EL (cell line): ENCODE results near the gene MAB21L3.

Source experiments
- DNase-seq: peaks from one replicate; pipeline ENCODE4 v3.0.0-alpha.2; 2016

The MAB21L3 gene

DNA sequence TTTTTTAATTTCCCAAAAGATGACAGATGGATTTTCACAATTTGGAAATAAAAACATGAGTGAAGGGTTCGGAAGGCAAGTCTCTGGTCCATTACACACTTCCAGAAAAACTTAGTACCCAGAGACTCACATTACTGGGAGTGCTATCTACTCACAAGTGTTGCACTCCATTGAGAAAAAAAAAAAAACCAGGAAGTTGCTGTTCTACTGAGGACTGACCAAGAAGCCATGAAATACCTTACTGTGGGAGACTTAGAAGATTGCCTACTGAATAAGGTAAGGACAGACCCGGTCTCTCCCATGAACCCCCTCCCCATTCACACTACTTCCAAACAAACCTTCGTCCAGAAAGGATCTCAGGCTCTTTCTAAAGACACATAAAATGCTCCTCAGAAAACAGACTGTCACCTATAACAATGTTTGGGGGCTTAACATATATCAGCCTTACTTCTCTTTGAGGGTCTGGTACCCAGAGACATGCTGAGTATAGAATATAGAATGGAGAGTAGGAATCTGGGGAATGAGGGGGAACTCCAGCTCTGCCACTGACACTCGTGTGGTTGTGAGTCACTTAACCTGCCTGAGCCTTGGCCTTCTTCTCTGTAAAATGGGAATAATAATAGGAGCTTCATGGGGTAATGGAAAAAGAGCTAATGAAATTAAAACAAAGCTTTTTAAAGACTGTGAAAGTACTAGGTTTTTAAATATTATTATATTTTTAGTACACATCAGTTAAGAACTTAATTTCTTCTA lies 1.4 kb downstream of the MAB21L3 start:
- no peak for DNase-seq

- no peak for DNase-seq
Observed at GRCh38 chr1:116113615-116114014, 2.4 kb downstream of the MAB21L3 start.

GRCh38 chr1:116115476-116116439 lies 4.6 kb downstream of the MAB21L3 start:
- peak; percentile 93 for DNase-seq

GRCh38 chr1:116118471-116118870 lies 7.3 kb downstream of the MAB21L3 start:
- no peak for DNase-seq

DNA sequence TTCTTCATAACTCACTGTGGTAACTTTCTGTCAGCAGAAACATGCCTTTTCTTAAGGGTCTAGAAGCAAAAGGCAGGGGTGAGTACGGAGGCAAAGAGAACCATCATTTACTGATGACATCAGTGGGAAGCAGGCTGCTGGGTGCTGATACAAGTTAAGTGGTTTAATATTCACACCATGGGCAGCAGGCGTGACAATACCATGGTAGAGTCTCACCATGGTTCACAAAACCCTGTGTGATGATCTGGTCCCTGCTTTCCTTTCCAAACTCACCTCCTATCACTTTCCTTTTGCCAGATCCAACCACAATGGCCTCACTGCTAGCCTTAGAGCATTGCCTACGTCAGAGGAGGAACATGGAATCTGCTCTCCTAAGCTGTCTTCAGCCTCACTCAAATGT lies 8.7 kb downstream of the MAB21L3 start:
- no peak for DNase-seq

GRCh38 chr1:116122955-116123757 lies 12.0 kb downstream of the MAB21L3 start:
- peak; percentile 95 for DNase-seq

DNA sequence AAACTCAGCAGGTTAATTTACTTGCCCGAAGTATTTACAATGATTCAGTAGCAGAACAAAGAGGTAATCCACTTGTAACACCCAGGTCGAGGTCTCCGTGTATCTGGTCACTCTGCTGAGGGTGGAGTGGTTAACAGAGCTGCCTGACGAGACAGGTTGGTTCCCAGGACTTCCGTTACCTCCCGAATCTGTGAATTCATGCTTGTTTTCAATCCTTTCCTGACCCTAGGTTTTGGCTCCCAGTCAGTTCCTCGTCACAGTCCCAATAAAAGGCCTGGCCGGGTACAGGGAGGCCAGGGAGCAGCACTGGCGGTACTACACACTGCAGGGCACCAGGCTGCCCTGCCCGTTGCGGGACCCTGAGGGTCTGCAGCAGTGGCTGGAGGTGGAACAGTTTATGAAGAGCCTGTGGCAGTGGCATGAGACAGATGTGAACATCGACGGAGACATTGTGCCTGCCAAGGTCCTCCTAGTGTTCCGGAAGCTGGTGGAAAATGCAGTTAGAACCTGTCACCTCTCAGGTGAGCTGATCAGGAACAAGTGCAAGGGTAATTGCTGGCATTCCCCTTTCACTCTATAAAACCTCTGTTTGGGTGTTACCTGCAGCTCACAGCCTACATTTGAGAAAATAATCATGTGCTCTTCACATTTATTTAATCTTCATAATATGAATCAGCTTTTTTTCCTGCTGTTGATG lies 12.8 kb downstream of the MAB21L3 start:
- no peak for DNase-seq

- no peak for DNase-seq
Observed at GRCh38 chr1:116125758-116126157, 14.6 kb downstream of the MAB21L3 start.

DNA sequence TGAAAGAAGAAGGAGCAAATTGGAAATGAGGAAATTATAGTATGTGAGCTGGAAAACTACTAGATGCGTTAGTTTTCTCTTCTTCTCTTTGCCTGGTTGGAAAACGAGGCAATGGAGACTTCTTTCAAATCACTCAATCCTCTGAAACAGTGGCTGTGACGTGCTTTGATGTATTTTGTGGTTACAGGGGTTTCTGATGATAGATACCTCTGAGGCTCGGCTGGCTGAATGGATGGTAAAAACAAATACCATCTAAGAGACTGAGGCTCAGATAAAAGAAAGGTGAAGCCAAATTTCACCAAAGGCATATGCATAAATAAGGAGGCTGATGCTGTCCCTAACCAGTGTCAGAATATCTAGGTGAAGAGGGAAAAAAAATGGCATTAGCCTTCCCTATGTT lies 15.1 kb downstream of the MAB21L3 start:
- DNase-seq = no peak

DNA sequence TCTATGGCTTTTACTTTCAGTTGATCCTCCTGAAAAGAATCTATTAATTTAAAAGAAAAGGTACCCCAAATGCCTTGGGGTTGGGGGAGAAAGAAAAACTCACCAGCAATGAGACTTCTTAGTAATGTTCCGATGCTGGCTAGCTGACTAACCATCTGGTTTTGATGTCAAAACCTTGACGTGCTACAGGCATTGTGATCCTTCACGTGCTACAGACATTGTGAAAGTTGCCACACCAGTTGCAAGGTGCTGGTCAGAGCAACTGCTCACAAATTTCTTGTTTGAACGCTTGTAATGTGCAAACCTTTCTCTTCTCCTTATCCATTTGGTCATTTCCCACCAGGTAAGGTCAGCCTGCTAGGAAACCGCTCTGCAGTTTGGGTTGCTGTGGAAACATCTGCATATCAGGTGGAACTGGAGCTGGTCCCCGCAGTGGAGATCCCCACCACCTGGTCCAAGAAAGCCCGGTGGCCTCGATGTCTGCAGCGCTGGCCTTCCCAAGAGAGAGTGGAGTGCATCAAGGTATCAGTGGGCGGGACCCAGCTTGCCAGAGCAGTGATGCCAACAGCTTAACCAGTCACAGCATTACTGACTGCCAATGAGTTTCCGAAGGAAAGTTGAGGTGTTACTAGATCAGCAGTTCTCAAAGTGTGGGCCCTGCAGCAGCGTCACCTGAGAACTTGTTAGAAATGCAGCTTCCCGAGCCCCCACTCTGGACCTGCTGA lies 16.1 kb downstream of the MAB21L3 start:
- no peak for DNase-seq

- no peak for DNase-seq
Observed at GRCh38 chr1:116127848-116128540, 16.8 kb downstream of the MAB21L3 start.

- DNase-seq = no peak
Observed at GRCh38 chr1:116128664-116129063, 17.5 kb downstream of the MAB21L3 start.

DNA sequence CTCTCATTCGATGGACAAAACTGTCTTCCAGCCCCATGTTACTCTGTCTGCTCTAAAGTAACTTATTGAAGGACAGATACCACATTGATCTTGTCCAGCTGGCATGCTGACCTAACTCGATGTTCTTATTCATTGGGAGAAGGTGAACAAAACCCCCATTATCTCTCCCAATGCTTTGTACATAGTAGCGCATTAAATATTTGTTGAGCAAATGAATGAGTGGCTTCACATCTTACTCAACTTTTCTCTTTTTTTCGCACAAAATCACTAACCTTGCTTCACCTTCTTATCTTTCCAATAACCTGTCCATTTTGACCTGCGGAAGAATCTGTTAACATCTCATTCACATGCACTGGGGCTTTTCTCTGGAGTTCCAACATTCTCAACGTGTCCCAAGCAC lies 18.3 kb downstream of the MAB21L3 start:
- DNase-seq = no peak

- DNase-seq = no peak
Observed at GRCh38 chr1:116130356-116130755, 19.2 kb downstream of the MAB21L3 start.

- no peak for DNase-seq
Observed at GRCh38 chr1:116131170-116131569, 20.0 kb downstream of the MAB21L3 start.

- DNase-seq = no peak
Observed at GRCh38 chr1:116131866-116132605, 20.8 kb downstream of the MAB21L3 start.

DNA sequence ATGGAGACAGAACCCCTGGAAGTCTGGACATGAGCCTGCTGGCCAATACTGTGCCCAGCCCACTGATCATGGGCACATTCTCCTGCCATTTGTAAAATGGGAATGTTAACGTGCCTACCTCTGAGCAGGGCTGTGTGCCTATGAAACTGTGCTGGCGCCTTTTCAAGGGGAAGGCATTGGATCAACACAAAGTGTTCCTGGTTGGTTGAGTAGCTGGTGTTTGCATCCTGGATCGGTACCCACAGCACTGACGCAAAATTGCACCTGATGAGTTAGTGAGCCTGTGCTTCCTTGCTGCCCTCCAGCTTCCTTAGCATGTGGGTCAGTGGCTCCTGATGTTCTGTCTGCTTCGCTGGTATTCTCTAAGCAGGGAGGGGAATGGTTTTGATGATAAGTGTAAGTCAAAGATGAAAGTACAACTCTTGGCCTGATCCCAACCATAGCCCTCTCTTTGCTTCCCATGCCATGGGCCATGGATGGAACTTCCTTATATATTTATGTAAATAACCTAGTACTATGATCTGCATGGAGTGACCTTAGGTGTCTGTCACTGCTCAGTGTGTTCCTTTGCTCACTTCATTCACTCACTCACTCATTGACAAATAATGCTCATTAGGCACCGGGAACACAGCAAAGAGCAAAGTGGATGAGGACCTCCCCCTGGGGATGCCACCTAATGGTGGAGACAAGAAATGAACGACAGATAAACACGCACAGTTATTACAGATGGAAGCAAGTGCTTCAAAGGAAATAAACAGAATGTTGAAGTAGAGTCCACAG lies 22.7 kb downstream of the MAB21L3 start:
- peak; percentile 20 for DNase-seq

DNA sequence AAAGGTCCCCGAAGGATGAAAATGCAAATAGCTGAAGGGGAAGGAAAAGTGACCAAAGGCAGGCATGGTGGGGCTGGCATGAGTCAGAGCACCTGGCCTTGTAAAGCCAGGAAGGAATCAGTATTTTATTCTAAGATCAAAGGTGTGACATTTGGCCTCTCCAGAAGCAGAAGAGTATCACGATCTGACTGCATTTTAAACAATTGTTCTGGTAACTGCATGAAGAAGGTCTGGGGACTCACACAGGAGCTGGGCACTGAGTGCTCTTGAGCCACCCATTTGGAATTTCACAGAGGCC lies 23.2 kb downstream of the MAB21L3 start:
- DNase-seq = no peak

DNA sequence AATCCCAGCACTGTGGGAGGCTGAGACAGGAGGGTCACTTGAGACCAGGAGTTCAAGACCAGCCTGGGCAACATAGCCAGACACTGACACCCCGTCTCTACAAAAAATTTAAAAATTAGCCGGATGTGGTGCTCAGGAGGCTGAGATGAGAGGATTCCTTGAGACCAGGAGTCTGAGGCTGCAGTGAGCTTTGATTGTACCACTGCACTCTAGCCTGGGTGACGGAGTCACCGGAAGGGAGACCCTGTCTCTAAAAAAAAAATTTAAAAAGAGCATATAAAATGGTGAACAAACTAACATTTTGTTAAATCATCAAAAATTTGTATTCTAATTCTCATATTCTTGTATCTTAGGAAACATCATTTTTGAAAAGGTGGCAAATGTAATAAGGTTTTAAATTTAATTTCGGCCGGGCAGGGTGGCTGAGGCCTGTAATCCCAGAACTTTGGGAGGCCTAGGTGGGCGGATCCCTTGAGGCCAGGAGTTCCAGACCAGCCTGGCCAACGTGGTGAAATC lies 27.1 kb downstream of the MAB21L3 start:
- no peak for DNase-seq
